Measurements from ENCODE around the gene ARHGAP9. TPM values are rescaled to one million over a fixed set of nuclear protein-coding genes. Genes with fewer than 3 reads are reported as not detected.
A peak's percentile ranks its signal among the peaks of the same experiment; 100 is the strongest.

Gene ARHGAP9
- total RNA-seq, 1 experiment from 2014 or later, result 3.6 TPM

- no peak for TF ChIP-seq ARID4B (CRISPR knock-in tag; IDR thresholded peaks at IDR 0.05; ENCODE audit: borderline replicate concordance)
- peak; percentile 58; the same call in 1 of the 2 replicates for TF ChIP-seq SP1 (CRISPR knock-in tag; conservative IDR thresholded peaks at IDR 0.05)
- peak; percentile 23; the same call in 1 of the 2 replicates for TF ChIP-seq FOXP4 (CRISPR knock-in tag; IDR thresholded peaks at IDR 0.05)
These were observed 20.5 kb downstream of the ARHGAP9 start (continued) for GRCh38 chr12:57459055-57459749.

GRCh38 chr12:57458665-57459054, 21.0 kb downstream of the ARHGAP9 start:
- CTCF ChIA-PET, result interaction anchor here (0.6 to 5.2 kb wide), 64 partner anchors 9 to 822 kb away, joined by 3 to 88 read pairs (median 4); partner anchors contain the start of genes DCTN2, DDIT3, INHBC and LRP1
- TF ChIP-seq FOXP1 (CRISPR knock-in tag; IDR thresholded peaks at IDR 0.05; ENCODE audit: borderline replicate concordance) (no peak), PRDM15 (CRISPR knock-in tag; IDR thresholded peaks at IDR 0.05) (no peak), USF1 (CRISPR knock-in tag; IDR thresholded peaks at IDR 0.05) (peak; percentile 57; the same call in 1 of the 2 replicates)
- H3K4me1 Mint-ChIP-seq, result peaks cover 52% of the 10 kb centered on the region

GRCh38 chr12:57456737-57457490, 22.8 kb downstream of the ARHGAP9 start:
- ATAC-seq (no peak), DNase-seq (ENCODE audit: low spot score) (no peak)
- POLR2A ChIA-PET, result interaction anchor here (1.2 kb wide), 1 partner anchor 115 kb away, joined by 3 read pairs; no protein-coding TSS in a partner anchor
- Mint-ChIP-seq H3K4me3 (peak overlapping the region; percentile 69), H3K36me3 (no peaks in the 10 kb centered on the region), H3K27me3 (ENCODE audit: low read depth) (no peaks in the 10 kb centered on the region), H3K4me1 (peaks cover 53% of the 10 kb centered on the region), H3K9me3 (no peaks in the 10 kb centered on the region), H3K27ac (no peak overlapping the region)
- CTCF ChIA-PET, result interaction anchor here (1.6 to 9.4 kb wide), 13 partner anchors 18 to 243 kb away, joined by 6 to 245 read pairs (median 20); partner anchors contain the start of gene INHBC
- TF ChIP-seq ZNF138 (CRISPR knock-in tag; conservative IDR thresholded peaks at IDR 0.05) (no peak), NR2C2 (CRISPR knock-in tag; IDR thresholded peaks at IDR 0.05) (no peak), KAT7 (CRISPR knock-in tag; IDR thresholded peaks at IDR 0.05; ENCODE audit: borderline replicate concordance) (no peak), ZNF396 (CRISPR knock-in tag; IDR thresholded peaks at IDR 0.05; ENCODE audit: borderline replicate concordance) (no peak), ZNF263 (CRISPR knock-in tag; IDR thresholded peaks at IDR 0.05; ENCODE audit: low read depth) (no peak), ATF3 (CRISPR knock-in tag; conservative IDR thresholded peaks at IDR 0.05) (no peak), AFF4 (CRISPR knock-in tag; IDR thresholded peaks at IDR 0.05; ENCODE audit: borderline replicate concordance) (no peak), PRRX2 (CRISPR knock-in tag; IDR thresholded peaks at IDR 0.05) (no peak)

More at GRCh38 chr12:57458665-57459054, 21.0 kb downstream of the ARHGAP9 start:
- no peaks in the 10 kb centered on the region for H3K9me3 Mint-ChIP-seq
- peak overlapping the region; percentile 100 for H3K27ac Mint-ChIP-seq
- peak overlapping the region; percentile 96 for H3K4me3 Mint-ChIP-seq
- DNase-seq (ENCODE audit: low spot score) (no peak), ATAC-seq (no peak)
- peaks cover 7% of the 10 kb centered on the region for H3K27me3 Mint-ChIP-seq (ENCODE audit: low read depth)
- no peaks in the 10 kb centered on the region for H3K36me3 Mint-ChIP-seq
- POLR2A ChIA-PET, result interaction anchor here (0.6 to 2.0 kb wide), 17 partner anchors 13 to 233 kb away, joined by 3 to 9 read pairs (median 3); partner anchors contain the start of genes DDIT3 and SHMT2
